GM12874 (cell line): ENCODE data around the gene TBCA.

ENCODE experiments used
- CTCF ChIP-seq: IDR thresholded peaks from 2 replicates; pipeline ENCODE4 v1.5.1; 2011; ENCODE audit warnings: low read depth, mild to moderate bottlenecking, control low read depth, low read length, moderate library complexity; ENCODE audit not compliant: insufficient read depth

Gene TBCA

GRCh38 chr5:77727190-77727589 lies 48.9 kb downstream of the TBCA start:
- no peak for TF ChIP-seq CTCF

- no peak for TF ChIP-seq CTCF
Observed at GRCh38 chr5:77725616-77726015, 50.5 kb downstream of the TBCA start.

- no peak for TF ChIP-seq CTCF
Observed at GRCh38 chr5:77724934-77725333, 51.2 kb downstream of the TBCA start.

- no peak for TF ChIP-seq CTCF
Observed at GRCh38 chr5:77719666-77720363, 56.3 kb downstream of the TBCA start.

- TF ChIP-seq CTCF = no peak
Observed at GRCh38 chr5:77718934-77719610, 57.1 kb downstream of the TBCA start.

- TF ChIP-seq CTCF = no peak
Observed at GRCh38 chr5:77709993-77710685, 66.0 kb downstream of the TBCA start.

- no peak for TF ChIP-seq CTCF
Observed at GRCh38 chr5:77709340-77709739, 66.8 kb downstream of the TBCA start.
